ENCODE results near the gene LENG8. TPM values are rescaled to one million over a fixed set of nuclear protein-coding genes. Genes with fewer than 3 reads are reported as not detected.
A peak's percentile ranks its signal among the peaks of the same experiment; 100 is the strongest.

LENG8 gene
- total and polyA plus RNA-seq, 12 donors: 17.4 to 725 (median 90.8) TPM

DNA sequence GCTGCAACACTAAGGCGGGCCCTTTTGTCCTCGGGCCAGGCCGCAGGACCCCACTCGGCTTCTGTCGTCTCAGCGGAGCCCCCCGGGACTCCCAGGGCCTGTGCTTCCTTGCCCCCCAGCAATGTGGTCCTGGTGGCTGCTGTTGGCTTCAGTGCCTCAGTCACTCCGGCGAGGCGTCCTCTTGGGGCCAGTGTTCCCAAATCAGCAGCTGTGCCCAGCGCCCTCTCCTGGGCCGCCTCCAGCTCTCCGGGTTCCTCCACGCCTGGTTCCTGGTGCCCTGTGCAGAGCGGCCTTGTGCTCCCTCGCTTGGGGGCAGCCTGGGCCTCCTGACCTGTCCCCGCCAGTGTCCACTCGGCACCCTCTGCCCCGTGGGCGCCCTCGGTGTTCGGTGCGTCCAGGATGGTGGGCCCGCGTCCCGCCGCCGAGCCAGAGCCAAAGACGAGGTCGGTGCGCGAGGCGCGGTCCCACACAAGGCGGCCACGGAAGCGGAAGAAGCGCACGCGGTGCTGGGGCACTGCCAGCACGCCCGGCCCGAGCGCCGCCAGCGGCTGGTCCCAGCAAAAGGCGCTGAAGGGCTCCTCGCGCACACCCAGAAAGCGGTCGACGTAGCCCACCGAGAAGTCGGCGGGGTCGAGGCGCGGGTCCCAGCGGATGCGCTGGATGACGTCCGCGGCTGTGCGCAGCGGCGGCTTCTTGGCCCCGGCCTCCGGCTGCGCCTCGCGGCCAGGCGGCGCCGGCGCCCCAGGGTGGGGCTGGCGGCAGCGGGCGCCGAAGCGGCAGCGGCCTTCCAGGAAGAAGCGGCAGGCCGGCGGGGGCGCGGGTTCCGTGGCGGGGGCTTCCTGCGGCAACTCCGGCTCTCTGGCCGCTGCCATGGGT is 13.9 kb downstream of the LENG8 start:
- H3K4me3 ChIP-seq: peak overlapping the region in 3 of 4 donors; percentile 9 to 67 (median 32)
- H3K9me3 ChIP-seq (replicated peaks in 1 of 3): no peaks in the 10 kb centered on the region
- WGBS, 4 donors: 6 to 30% (median 13%) methylated on average over 6 to 91 of the region's 91 CpGs
- intact Hi-C loops (cut with DNase I): no loop called here
- peaks cover 0 to 46% of the 10 kb centered on the region in 2 donors for H3K36me3 ChIP-seq (replicated peaks in 1 of 2)
- DNase-seq: peak; percentile 74 to 82 (median 79)
- H3K4me1 ChIP-seq (replicated peaks in 1 of 2): peaks cover 16 to 30% of the 10 kb centered on the region in 2 donors
- H3K27ac ChIP-seq: peak overlapping the region; percentile 91 to 99 (median 95)
- H3K27me3 ChIP-seq: no peaks in the 10 kb centered on the region
- TF ChIP-seq POLR2A (IDR thresholded peaks at IDR 0.05): no peak
- TF ChIP-seq, protein P1, sequence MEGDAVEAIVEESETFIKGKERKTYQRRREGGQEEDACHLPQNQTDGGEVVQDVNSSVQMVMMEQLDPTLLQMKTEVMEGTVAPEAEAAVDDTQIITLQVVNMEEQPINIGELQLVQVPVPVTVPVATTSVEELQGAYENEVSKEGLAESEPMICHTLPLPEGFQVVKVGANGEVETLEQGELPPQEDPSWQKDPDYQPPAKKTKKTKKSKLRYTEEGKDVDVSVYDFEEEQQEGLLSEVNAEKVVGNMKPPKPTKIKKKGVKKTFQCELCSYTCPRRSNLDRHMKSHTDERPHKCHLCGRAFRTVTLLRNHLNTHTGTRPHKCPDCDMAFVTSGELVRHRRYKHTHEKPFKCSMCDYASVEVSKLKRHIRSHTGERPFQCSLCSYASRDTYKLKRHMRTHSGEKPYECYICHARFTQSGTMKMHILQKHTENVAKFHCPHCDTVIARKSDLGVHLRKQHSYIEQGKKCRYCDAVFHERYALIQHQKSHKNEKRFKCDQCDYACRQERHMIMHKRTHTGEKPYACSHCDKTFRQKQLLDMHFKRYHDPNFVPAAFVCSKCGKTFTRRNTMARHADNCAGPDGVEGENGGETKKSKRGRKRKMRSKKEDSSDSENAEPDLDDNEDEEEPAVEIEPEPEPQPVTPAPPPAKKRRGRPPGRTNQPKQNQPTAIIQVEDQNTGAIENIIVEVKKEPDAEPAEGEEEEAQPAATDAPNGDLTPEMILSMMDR (IDR thresholded peaks at IDR 0.05): peak in 4 of 6 experiments; percentile 14 to 35 (median 30)

DNA sequence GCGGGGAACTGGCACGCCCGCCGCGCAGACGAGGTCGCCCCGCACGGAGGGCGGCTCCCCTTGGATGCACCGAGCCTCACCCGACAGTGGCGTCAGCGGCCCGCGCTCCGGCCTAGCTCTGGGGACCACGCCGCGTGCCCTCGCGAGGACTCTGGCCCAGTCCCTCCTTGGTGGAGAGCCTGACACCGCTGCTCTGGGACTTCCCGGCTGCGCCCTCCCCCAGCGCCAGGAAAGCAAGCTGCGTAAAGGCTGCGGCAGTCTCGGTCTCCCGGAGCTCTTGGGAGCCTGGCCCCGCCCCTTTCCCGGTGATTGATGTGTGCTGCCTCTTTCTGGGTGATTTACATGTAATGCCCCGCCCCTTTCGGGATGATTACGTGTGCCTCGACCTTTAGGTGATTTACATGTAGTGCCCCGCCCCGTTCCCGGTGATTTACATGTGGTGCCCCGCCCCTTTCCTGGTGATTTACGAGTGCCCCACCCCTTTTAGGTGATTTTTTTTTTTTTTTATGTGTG is 14.6 kb downstream of the LENG8 start, which contains the start of gene LENG9:
LENG9 (minus strand) TSS at position 248 of the 513 bp plus-strand sequence. CDS start 252 bp downstream, outside the sequence.
- peak; percentile 96 to 100 (median 99) for DNase-seq
- Histone ChIP-seq H3K27me3 (no peaks in the 10 kb centered on the region), H3K9me3 (replicated peaks in 1 of 3) (no peaks in the 10 kb centered on the region), H3K27ac (peak within 1 kb of the TSS; percentile 91 to 99 (median 95)), H3K36me3 (replicated peaks in 1 of 2) (peaks cover 0 to 39% of the 10 kb centered on the region in 2 donors), H3K4me3 (peak within 1 kb of the TSS in 3 of 4 donors; percentile 33 to 67 (median 35)), H3K4me1 (replicated peaks in 1 of 2) (peaks cover 16 to 31% of the 10 kb centered on the region in 2 donors)
- TF ChIP-seq, protein P1 (IDR thresholded peaks at IDR 0.05): no peak
- peak; percentile 74 to 83 for TF ChIP-seq POLR2A (IDR thresholded peaks at IDR 0.05)
- intact Hi-C loops (cut with DNase I): no loop called here
- 0 to 1% (median 1%) methylated on average over 11 to 41 of the region's 41 CpGs for WGBS, 4 donors

DNA sequence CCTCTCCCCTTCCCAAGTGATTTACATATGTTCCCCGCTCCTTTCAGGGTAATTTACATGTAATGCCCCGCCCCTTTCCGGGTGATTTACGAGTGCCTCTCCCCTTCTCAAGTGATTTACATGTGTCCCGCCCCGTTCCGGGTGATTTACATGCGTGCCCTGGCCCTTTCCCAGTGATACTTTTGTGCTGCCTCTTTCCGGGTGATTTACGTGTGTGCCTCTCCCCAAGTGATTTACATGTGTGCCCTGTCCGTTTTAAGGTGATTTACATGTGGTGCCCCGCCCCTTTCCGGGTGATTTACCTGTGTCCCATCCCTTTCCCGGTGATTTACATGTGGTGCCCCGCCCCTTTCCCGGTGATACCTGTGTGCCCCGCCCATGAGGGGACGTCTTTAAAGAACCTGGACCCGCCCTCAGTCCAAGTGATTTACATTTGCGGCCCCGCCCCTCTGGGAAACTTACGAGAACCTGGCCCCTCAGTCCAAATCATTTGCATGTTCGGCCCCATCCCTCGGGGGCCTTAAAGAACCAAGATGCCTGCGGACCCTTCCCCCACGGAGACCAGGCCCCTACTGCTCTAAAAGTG is 15.1 kb downstream of the LENG8 start:
- Histone ChIP-seq H3K4me3 (peak overlapping the region in 3 of 4 donors; percentile 33 to 67 (median 35)), H3K27me3 (no peaks in the 10 kb centered on the region), H3K36me3 (replicated peaks in 1 of 2) (peaks cover 0 to 34% of the 10 kb centered on the region in 2 donors), H3K4me1 (replicated peaks in 1 of 2) (peaks cover 16 to 31% of the 10 kb centered on the region in 2 donors), H3K9me3 (replicated peaks in 1 of 3) (no peaks in the 10 kb centered on the region), H3K27ac (peak overlapping the region; percentile 91 to 99 (median 95))
- TF ChIP-seq, protein P1 (IDR thresholded peaks at IDR 0.05): no peak
- TF ChIP-seq POLR2A (IDR thresholded peaks at IDR 0.05): no peak
- intact Hi-C loops (cut with DNase I): no loop called here
- 0 to 1% (median 1%) methylated on average over 21 to 26 of the region's 26 CpGs for WGBS, 4 donors
- peak; percentile 87 to 97 (median 94) for DNase-seq

Data from adrenal gland (tissue), 12 donors.